GM15510 (cell line): Measurements from ENCODE around the gene ABCC1.

ENCODE experiments used
- POLR2A ChIP-seq: IDR thresholded peaks from 3 replicates; pipeline ENCODE4 v1.6.1; 2011; ENCODE audit warnings: borderline replicate concordance; ENCODE audit not compliant: insufficient read length; ENCODE audit errors: extremely low read depth

The ABCC1 gene

DNA sequence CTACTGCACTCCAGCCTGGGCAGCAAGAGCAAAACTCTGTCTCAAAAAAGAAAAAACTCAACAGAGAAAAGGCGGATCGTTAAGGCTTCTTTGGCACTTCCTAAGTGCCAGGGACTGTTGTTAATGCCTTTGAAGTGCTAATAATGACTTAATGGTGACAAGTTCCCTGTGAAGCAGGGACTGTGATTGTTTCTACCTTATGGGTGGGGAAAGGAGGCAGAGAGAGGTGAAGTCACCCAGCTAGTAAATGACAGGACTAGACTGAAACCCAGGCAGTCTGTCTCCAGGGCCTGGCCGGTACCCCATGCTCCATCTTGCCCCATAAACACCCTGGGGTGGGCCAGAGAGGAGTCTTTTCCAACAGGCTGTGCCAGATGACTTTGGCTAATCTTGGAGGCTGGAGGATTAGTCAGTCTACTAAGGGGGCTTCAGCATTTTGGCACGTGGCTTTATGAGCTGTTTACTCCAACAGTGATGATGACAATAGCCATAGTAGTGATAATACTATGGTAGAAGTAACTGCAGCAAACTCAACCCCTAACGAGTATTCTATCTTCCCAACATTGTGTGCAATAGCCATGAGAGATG, 26.9 kb downstream of the ABCC1 start:
- TF ChIP-seq POLR2A, result no peak

DNA sequence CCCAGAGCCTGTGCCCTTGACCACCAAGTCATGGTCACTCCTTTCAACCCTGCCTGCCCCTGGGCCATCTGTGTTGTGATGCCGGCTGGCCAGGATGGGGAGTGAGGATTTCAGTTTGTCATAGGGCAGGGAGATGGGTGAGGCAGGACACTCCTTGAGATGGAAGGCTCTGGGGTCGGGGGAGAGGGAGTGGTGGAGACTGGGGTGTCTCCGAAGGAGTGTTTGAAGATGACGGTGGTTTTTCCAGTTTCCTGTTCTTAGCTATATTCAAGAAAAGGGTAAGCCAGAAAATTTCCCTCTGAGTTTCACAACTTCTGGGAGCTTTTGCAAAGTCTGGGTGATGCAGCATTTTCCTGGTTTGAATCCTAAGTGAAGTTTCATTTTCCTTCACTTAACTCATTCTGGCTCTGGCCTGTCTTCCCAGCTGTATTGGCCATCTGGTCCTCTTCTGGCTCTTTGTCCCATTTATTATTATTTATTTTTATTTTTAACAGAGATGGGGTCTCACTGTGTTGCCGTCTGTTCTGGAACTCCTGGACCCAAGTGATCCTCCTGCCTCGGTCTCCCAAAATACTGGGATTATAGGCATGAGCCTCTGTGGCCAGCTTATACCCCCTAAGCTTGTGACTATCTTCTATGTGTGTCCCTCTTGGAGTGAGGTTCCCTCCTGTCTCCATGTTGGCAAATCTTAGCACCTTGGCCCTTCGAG, 27.7 kb downstream of the ABCC1 start:
- TF ChIP-seq POLR2A, result no peak

GRCh38 chr16:15979801-15980200, 30.4 kb downstream of the ABCC1 start:
- no peak for TF ChIP-seq POLR2A

- no peak for TF ChIP-seq POLR2A
These were observed 30.9 kb downstream of the ABCC1 start for GRCh38 chr16:15980329-15980728.

DNA sequence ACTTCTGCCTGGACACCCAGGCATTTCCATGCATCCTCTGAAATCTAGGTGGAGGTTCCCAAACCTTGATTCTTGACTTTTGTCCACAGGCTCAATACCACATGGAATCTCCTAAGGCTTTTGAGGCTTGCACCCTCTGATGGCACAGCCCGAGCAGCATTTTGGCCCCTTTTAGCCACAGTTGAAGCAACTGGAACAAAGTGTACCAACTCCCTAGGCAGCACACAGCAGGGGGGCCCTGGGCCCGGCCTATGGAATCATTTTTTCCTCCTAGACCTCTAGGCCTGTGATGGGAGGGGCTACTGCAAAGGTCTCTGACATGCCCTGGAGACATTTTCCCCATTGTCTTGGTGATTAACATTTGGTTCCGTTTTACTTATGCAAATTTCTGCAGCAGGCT, 32.0 kb downstream of the ABCC1 start:
- no peak for TF ChIP-seq POLR2A

DNA sequence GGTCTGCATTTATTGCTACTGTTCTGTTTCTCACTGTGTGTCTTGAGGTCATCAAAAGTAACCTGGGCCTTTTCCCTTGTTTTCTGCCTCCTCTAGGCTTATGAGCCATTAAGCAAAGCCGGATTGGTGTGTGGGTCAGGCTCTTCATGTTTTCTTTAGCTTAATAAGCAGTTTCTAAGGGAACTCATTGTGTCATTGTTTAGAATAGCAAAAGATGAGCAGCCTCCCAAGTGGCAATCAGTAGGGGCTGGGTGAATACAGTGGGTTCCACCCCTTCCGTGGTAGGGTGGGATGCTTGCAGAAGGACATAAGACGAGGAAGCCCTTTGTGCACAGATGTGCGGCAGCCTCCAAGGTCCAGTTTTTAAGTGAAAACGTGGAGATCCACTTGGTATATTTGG, 34.5 kb downstream of the ABCC1 start:
- TF ChIP-seq POLR2A, result no peak

DNA sequence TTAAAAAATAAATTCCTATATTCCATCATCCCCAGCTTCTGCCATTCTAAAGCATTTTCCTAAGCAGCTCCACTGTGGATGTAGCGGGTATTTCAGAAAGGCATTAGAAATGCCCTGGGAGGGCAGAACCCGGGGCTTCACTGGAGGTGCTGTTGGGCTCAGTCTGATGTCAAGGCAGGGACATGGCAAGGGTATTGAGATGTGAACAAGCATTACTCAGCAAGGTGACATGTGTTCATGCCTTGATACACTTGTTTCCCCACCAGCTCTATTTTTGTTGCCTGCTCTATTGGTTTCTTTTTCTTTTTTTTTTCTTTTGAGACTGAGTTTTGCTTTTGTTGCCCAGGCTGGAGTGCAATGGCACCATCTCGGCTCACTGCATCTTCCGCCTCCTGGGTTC, 35.7 kb downstream of the ABCC1 start:
- TF ChIP-seq POLR2A, result no peak

- no peak for TF ChIP-seq POLR2A
These were observed 36.8 kb downstream of the ABCC1 start for GRCh38 chr16:15986261-15986660.

GRCh38 chr16:15988268-15989013, 39.0 kb downstream of the ABCC1 start:
- no peak for TF ChIP-seq POLR2A

DNA sequence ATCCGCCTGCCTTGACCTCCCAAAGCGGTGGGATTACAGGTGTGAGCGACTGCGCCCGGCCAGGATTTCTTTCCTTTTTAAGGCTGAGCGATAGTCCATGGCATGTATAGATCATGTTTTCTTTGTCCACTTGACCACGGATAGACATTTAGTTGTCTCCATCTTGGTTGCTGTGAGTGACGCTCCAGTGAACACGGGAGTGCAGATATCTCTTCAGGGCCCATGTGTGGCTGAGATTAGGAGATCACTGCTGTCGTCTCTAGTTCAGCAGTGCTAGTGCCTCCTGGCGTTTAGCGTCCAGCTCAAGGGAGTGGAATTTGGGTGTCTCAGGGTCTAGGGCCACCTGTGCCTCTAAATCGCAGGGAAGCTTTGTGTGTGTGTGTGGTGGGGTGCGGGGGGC, 41.5 kb downstream of the ABCC1 start:
- TF ChIP-seq POLR2A, result no peak

GRCh38 chr16:15993128-15993527, 43.7 kb downstream of the ABCC1 start:
- TF ChIP-seq POLR2A, result no peak

DNA sequence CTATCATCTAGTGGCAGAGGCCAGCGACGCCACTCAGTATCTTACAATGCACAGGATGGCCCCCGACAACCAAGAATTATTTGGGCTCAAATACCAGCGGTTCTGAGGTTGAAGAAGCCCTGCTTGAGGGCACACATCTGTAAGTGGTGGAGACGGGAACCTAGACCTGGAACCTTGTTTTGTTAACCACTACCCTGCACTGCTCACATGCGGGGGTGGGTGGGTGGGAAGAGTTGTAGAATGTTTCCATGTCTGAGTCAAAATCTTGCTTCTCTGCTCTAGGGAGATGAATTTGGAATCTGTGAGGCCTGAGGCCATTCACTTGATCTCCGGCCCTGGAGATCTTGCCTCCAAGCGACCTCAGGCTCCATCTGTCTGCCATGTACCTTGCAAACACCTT, 44.1 kb downstream of the ABCC1 start:
- TF ChIP-seq POLR2A, result no peak

DNA sequence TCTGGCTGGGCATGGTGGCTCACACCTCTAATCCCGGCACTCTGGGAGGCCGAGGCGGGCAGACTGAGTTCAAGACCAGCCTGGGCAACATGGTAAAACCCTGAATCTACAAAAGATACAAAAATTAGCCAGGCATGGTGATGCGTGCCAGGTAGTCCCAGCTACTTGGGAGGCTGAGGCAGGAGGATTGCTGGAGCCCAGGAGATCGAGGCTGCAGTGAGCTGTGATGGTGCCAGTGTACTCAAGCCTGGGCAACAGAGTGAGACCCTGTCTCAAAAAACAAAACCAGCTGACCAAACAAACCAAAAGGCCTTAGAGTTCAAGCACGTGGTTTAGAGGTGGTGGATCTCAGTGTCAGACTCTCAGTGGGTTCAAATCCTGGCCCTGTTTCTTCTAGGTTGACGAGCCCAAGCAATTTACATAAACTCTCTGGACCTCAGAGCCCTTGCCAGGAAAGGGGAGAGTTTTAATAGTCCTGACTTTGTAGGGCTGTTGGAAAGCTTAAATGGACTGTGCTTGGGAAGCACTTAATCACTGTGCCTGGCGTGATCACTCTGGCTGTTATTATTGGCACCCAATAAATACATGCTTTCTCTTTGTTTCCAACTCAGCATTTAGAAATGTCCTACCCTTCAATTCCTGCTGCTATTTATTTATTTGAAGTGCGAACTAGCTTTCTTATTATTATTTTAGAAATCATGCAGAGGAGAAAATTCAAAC, 44.7 kb downstream of the ABCC1 start:
- TF ChIP-seq POLR2A, result no peak

GRCh38 chr16:15996432-15997109, 47.2 kb downstream of the ABCC1 start:
- no peak for TF ChIP-seq POLR2A

GRCh38 chr16:16000685-16001084, 51.3 kb downstream of the ABCC1 start:
- no peak for TF ChIP-seq POLR2A

DNA sequence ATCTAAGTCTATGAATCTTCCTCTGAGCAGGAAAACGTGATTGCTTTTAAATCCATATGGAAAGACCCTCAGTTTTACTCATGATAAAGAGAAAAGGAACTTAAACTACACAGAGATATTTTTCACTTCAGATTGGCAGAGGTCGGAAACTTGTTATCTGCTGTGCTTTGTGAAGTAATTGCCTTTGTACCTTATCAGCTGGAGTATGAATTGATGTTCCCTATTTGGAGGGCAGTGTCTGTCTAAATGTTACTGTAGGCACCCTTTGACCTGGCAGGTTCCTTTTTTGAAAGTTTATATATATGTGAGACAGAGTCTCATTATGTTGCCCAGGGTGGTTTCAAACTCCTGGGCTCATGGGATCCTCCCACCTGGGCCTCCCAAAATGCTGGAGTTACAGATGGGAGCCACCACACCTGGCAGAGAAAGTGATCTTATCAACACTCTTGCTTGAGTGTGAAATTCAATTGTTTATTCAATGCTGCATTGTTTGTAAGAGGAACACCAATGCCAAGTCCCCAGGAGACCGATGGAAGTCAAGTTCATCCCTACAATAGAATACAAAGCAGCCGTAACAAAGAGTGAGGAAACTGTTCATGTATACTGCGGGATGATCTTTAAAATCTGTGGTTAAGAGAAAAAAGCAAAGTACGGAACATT, 52.3 kb downstream of the ABCC1 start:
- no peak for TF ChIP-seq POLR2A
